GM12878 (cell line): ENCODE measurements around the gene NLGN2. TPM values are rescaled to one million over a fixed set of nuclear protein-coding genes. Genes with fewer than 3 reads are reported as not detected.

ENCODE experiments used
- ATAC-seq: fragments of 200-7000 bp; cut with Tn5 transposase; 3 replicates; pipeline ENCODE4 v1.9.1; 2020; ENCODE audit warnings: mild to moderate bottlenecking, moderate library complexity
- BruUV-seq: library from RNA; stranded (reverse); fragments of 400-500 nt; replicated peaks from 2 replicates; lab custom pipeline; 2021; lab: Mats Ljungman, UMichigan
- CTCF ChIA-PET: fragments of 300-600 bp; sonication (Branson Sonifier 250); formaldehyde crosslinking; extraction: SDS; loops from one replicate; lab custom pipeline; 2021; ENCODE audit warnings: inconsistent platforms; lab: Yijun Ruan, JAX
- POLR2A ChIA-PET: fragments of 350-600 bp; formaldehyde crosslinking; extraction: SDS; loops from one replicate; lab custom pipeline; 2021; ENCODE audit warnings: inconsistent platforms; lab: Charles Lee
- RAD21 ChIA-PET: fragments of 300-600 bp; sonication (Branson Sonifier 250); formaldehyde crosslinking; loops from one replicate; lab custom pipeline; 2023; ENCODE audit warnings: antibody characterized with exemption; ENCODE audit not compliant: unreplicated experiment; lab: Charles Lee
- SMC1A ChIA-PET: fragments of 300-600 bp; sonication (Branson Sonifier 250); formaldehyde crosslinking; loops from one replicate; lab custom pipeline; 2023; ENCODE audit not compliant: unreplicated experiment, uncharacterized antibody; lab: Charles Lee
- DNase-seq: peaks from one replicate; pipeline ENCODE4 v3.0.0-alpha.2; 2011; ENCODE audit warnings: low read depth, low spot score
- FAIRE-seq: peaks from 3 replicates; lab custom pipeline; 2011; peaks lifted over from hg19 to GRCh38; lab: Jason Lieb, UNC
- H2AFZ ChIP-seq: 2 replicates; pipeline ENCODE4 v1.6.0; 2011; ENCODE audit warnings: low read depth, low read length, control low read depth; ENCODE audit not compliant: control insufficient read depth
- H3K27ac ChIP-seq: 2 replicates; pipeline ENCODE4 v1.5.1; 2011; ENCODE audit warnings: control low read depth; ENCODE audit not compliant: control insufficient read depth, insufficient read depth
- H3K27me3 ChIP-seq, 2 experiments: replicated peaks in 1 of 2; 2 replicates each; pipeline versions ENCODE4 v1.6.0 to v1.6.1; 2011; ENCODE audit warnings: low read length in 1 of 2; ENCODE audit not compliant: control insufficient read depth in 2 of 2, insufficient read depth in 2 of 2
- H3K36me3 ChIP-seq, 2 experiments: 2 replicates each; pipeline ENCODE4 v1.5.1; 2011; ENCODE audit warnings: low read length in 1 of 2; ENCODE audit not compliant: control insufficient read depth in 2 of 2, insufficient read depth in 2 of 2
- H3K4me1 ChIP-seq: 2 replicates; pipeline ENCODE4 v1.6.1; 2011; ENCODE audit warnings: mild to moderate bottlenecking, low read length, moderate library complexity, mixed read lengths; ENCODE audit not compliant: control insufficient read depth, insufficient read depth
- H3K4me2 ChIP-seq: 2 replicates; pipeline ENCODE4 v1.6.0; 2011; ENCODE audit warnings: control low read depth; ENCODE audit not compliant: control insufficient read depth, insufficient read depth
- H3K4me3 ChIP-seq: fragments of 200-600 bp; sonication (generic); 2 replicates; pipeline ENCODE4 v1.5.1; 2016
- H3K79me2 ChIP-seq: 2 replicates; pipeline ENCODE4 v1.6.0; 2011; ENCODE audit warnings: low read length; ENCODE audit not compliant: control insufficient read depth, insufficient read depth
- H3K9ac ChIP-seq: 2 replicates; pipeline ENCODE4 v1.8.0; 2011; ENCODE audit warnings: low read length, control low read depth, mixed read lengths; ENCODE audit not compliant: control insufficient read depth, insufficient read depth
- H3K9me3 ChIP-seq: replicated peaks from 3 replicates; pipeline ENCODE4 v1.5.1; 2011; ENCODE audit warnings: mild to moderate bottlenecking, low read length; ENCODE audit not compliant: control insufficient read depth, insufficient read depth
- H4K20me1 ChIP-seq: 2 replicates; pipeline ENCODE4 v1.6.0; 2011; ENCODE audit not compliant: control insufficient read depth, insufficient read depth
- CHD4 ChIP-seq: fragments of 200-600 bp; sonication (generic); IDR thresholded peaks from 2 replicates; pipeline ENCODE4 v1.6.1; 2016; ENCODE audit warnings: mild to moderate bottlenecking
- DPF2 ChIP-seq: fragments of 450-650 bp; IDR thresholded peaks from 2 replicates; pipeline ENCODE4 v1.6.1; 2017; ENCODE audit warnings: mild to moderate bottlenecking
- HDGF ChIP-seq: fragments of 450-650 bp; IDR thresholded peaks from 2 replicates; pipeline ENCODE4 v1.6.1; 2016; ENCODE audit warnings: antibody characterized with exemption
- IRF4 ChIP-seq: IDR thresholded peaks from 2 replicates; pipeline ENCODE4 v1.6.1; 2011; ENCODE audit warnings: low read depth, low read length
- MEF2A ChIP-seq: IDR thresholded peaks from 2 replicates; pipeline ENCODE4 v1.6.1; 2011; ENCODE audit warnings: low read depth, mild to moderate bottlenecking, low read length, moderate library complexity; ENCODE audit not compliant: insufficient read depth
- MEF2B ChIP-seq: fragments of 450-650 bp; IDR thresholded peaks from 2 replicates; pipeline ENCODE4 v1.6.1; 2018; ENCODE audit warnings: mild to moderate bottlenecking, moderate library complexity; ENCODE audit not compliant: partially characterized antibody, poor library complexity, severe bottlenecking
- NR2F1 ChIP-seq: fragments of 450-650 bp; conservative IDR thresholded peaks from 2 replicates; pipeline ENCODE4 v1.6.1; 2017; ENCODE audit warnings: mild to moderate bottlenecking
- SIX5 ChIP-seq: IDR thresholded peaks from 2 replicates; pipeline ENCODE4 v1.6.1; 2011; ENCODE audit warnings: mild to moderate bottlenecking, low read depth, low read length, moderate library complexity; ENCODE audit not compliant: severe bottlenecking
- SPI1 ChIP-seq: IDR thresholded peaks from 2 replicates; pipeline ENCODE4 v1.6.1; 2011; ENCODE audit warnings: low read depth, mild to moderate bottlenecking, low read length, moderate library complexity, borderline replicate concordance; ENCODE audit not compliant: insufficient read depth
- TCF3 ChIP-seq: IDR thresholded peaks from 2 replicates; pipeline ENCODE4 v1.6.1; 2012; ENCODE audit warnings: low read depth, mild to moderate bottlenecking, low read length, borderline replicate concordance; ENCODE audit not compliant: insufficient read depth
- WGBS: methylation state at CpG from one replicate; pipeline ENCODE4 v1.1.6; 2016; ENCODE audit warnings: low lambda C conversion rate; ENCODE audit not compliant: insufficient replicate concordance, insufficient coverage; ENCODE audit errors: missing lambda C conversion rate; 5-methylcytosine and 5-hydroxymethylcytosine counted together
- in situ Hi-C: fragments of 300-500 bp; cut with MboI; formaldehyde crosslinking; loops from 9 replicates; pipeline ENCODE4 v1.14.3; 2018; ENCODE audit warnings: mixed read lengths
- intact Hi-C: fragments of 100-400 bp; cut with micrococcal nuclease; formaldehyde crosslinking; loops from one replicate; pipeline ENCODE4 v1.14.2; 2022; ENCODE audit not compliant: unreplicated experiment
- polyA plus RNA-seq, 11 experiments: library from polyadenylated mRNA; depleted of rRNA in 4 of 11; unstranded in 6 of 11; stranded (reverse) in 5 of 11; fragments of >200 nt; fragmentation: Nextera tagmentation in 4 of 11; fragmentation: Illumina TruSeq in 1 of 11; extraction: Ambion mirVana in 4 of 11; extraction: Trizol in 1 of 11; gene quantifications; 1 replicate in 1 of 11; 2 replicates in 10 of 11; pipeline versions ENCODE4 v1.2.1 to v1.2.3, GENCODE V29; 2011 to 2016; ENCODE audit warnings: inconsistent platforms in 2 of 11, missing spikeins in 2 of 11, low read depth in 1 of 11
- total RNA-seq, 4 experiments: library from RNA; depleted of rRNA in 3 of 4; stranded (reverse); fragments of >200 nt in 3 of 4; fragmentation: Illumina TruSeq in 1 of 4; extraction: Trizol in 1 of 4; gene quantifications; 2 replicates each; pipeline versions ENCODE4 v1.2.1 to v1.2.3, GENCODE V29; 2013 to 2021
- TF ChIP-seq, protein P1 (sequence below): fragments of 450-650 bp; IDR thresholded peaks from 2 replicates; pipeline ENCODE4 v1.6.1; 2016; ENCODE audit warnings: mild to moderate bottlenecking, moderate library complexity, borderline replicate concordance
- TF ChIP-seq, protein P2 (sequence below): fragments of 450-650 bp; IDR thresholded peaks from 2 replicates; pipeline ENCODE4 v1.6.1; 2017; ENCODE audit warnings: mild to moderate bottlenecking, low read depth, inconsistent platforms; ENCODE audit not compliant: poor library complexity, severe bottlenecking
- TF ChIP-seq, protein P3 (sequence below): fragments of 450-650 bp; formaldehyde crosslinking; IDR thresholded peaks from 2 replicates; pipeline ENCODE4 v1.4.0; 2022; ENCODE audit warnings: mild to moderate bottlenecking, moderate library complexity

The NLGN2 gene
- total and polyA plus RNA-seq, 10 of the 15 experiments (the other 5 are each of a cell fraction or from before 2014, with no cell fraction given): 0.02 to 0.87 (median 0.11) TPM; not detected in 2

DNA sequence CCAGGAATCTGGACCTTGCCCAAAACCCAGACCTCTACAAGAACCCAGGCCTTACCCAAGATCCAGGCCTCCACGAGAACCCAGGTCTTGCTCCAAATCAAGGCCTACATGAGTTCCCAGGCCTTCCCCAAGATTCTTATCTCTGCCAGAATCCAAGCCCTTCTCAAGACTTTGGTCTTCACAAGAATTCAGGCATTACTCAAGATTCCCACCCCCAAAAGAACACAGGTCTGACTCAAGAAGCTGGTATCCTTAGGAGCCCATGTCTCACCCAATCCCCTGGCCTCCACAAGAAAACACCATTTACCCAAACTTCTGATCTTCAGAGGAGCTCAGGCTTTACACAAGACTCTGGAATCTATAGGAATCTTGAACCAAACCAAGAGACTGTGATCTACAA is 23.6 kb downstream of the NLGN2 start (continued):
- TF ChIP-seq CHD4: no peak
- TF ChIP-seq, protein P1, sequence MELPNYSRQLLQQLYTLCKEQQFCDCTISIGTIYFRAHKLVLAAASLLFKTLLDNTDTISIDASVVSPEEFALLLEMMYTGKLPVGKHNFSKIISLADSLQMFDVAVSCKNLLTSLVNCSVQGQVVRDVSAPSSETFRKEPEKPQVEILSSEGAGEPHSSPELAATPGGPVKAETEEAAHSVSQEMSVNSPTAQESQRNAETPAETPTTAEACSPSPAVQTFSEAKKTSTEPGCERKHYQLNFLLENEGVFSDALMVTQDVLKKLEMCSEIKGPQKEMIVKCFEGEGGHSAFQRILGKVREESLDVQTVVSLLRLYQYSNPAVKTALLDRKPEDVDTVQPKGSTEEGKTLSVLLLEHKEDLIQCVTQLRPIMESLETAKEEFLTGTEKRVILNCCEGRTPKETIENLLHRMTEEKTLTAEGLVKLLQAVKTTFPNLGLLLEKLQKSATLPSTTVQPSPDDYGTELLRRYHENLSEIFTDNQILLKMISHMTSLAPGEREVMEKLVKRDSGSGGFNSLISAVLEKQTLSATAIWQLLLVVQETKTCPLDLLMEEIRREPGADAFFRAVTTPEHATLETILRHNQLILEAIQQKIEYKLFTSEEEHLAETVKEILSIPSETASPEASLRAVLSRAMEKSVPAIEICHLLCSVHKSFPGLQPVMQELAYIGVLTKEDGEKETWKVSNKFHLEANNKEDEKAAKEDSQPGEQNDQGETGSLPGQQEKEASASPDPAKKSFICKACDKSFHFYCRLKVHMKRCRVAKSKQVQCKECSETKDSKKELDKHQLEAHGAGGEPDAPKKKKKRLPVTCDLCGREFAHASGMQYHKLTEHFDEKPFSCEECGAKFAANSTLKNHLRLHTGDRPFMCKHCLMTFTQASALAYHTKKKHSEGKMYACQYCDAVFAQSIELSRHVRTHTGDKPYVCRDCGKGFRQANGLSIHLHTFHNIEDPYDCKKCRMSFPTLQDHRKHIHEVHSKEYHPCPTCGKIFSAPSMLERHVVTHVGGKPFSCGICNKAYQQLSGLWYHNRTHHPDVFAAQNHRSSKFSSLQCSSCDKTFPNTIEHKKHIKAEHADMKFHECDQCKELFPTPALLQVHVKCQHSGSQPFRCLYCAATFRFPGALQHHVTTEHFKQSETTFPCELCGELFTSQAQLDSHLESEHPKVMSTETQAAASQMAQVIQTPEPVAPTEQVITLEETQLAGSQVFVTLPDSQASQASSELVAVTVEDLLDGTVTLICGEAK: no peak
- TF ChIP-seq, protein P2, sequence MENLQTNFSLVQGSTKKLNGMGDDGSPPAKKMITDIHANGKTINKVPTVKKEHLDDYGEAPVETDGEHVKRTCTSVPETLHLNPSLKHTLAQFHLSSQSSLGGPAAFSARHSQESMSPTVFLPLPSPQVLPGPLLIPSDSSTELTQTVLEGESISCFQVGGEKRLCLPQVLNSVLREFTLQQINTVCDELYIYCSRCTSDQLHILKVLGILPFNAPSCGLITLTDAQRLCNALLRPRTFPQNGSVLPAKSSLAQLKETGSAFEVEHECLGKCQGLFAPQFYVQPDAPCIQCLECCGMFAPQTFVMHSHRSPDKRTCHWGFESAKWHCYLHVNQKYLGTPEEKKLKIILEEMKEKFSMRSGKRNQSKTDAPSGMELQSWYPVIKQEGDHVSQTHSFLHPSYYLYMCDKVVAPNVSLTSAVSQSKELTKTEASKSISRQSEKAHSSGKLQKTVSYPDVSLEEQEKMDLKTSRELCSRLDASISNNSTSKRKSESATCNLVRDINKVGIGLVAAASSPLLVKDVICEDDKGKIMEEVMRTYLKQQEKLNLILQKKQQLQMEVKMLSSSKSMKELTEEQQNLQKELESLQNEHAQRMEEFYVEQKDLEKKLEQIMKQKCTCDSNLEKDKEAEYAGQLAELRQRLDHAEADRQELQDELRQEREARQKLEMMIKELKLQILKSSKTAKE: no peak

DNA sequence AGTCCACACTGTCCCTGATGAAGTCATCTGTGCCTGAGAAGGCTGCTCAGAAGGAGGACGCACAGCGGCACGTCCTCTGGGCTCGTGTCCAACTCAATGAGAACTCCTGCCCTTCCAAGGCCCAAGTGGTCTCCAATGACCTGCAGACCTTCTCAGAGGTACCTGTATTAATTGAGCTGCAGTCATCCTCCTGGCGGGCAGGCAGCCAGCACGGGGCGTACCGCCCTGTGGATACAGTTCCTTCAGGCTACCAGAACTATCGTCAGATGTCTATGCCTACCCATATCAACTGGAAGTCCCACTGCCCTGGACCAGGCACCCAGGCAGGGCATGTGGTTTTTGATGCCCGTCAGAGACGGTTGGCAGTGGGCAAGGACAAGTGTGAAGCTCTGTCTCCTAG is 24.7 kb downstream of the NLGN2 start:
- ChIA-PET POLR2A (interaction anchor here (0.6 kb wide), 2 partner anchors 13 to 127 kb away, joined by 3 to 5 read pairs; no protein-coding TSS in a partner anchor), CTCF (interaction anchor here (0.6 kb wide), 1 partner anchor 128 kb away, joined by 3 read pairs; no protein-coding TSS in a partner anchor), RAD21 (no interaction called here), SMC1A (interaction anchor here (1.6 kb wide), 1 partner anchor 128 kb away, joined by 4 read pairs; no protein-coding TSS in a partner anchor)
- Histone ChIP-seq H3K79me2 (peaks cover 6% of the 10 kb centered on the region), H3K27me3 (no peaks in the 10 kb centered on the region), H3K9me3 (no peaks in the 10 kb centered on the region), H3K4me3 (no peak overlapping the region), H3K4me1 (peaks cover 8% of the 10 kb centered on the region), H3K36me3 (no peaks in the 10 kb centered on the region), H4K20me1 (no peaks in the 10 kb centered on the region), H3K27ac (no peak overlapping the region), H2AFZ (no peak overlapping the region), H3K9ac (no peak overlapping the region), H3K4me2 (no peak overlapping the region)
- FAIRE-seq (no peak), ATAC-seq (no peak), DNase-seq (no peak)
- WGBS: 72% methylated on average over 11 of the region's 11 CpGs
- in situ Hi-C loops: no loop called here
- no TSS peak for BruUV-seq
- intact Hi-C loops: loop anchor here (10.0 kb wide), 1 partner anchor 387 kb away; the partner anchor contains the start of gene SLC16A11
- TF ChIP-seq DPF2 (no peak), MEF2B (no peak), HDGF (no peak), IRF4 (no peak), SPI1 (no peak), SIX5 (no peak), NR2F1 (no peak), TCF3 (no peak), MEF2A (no peak)
- TF ChIP-seq, protein P3, sequence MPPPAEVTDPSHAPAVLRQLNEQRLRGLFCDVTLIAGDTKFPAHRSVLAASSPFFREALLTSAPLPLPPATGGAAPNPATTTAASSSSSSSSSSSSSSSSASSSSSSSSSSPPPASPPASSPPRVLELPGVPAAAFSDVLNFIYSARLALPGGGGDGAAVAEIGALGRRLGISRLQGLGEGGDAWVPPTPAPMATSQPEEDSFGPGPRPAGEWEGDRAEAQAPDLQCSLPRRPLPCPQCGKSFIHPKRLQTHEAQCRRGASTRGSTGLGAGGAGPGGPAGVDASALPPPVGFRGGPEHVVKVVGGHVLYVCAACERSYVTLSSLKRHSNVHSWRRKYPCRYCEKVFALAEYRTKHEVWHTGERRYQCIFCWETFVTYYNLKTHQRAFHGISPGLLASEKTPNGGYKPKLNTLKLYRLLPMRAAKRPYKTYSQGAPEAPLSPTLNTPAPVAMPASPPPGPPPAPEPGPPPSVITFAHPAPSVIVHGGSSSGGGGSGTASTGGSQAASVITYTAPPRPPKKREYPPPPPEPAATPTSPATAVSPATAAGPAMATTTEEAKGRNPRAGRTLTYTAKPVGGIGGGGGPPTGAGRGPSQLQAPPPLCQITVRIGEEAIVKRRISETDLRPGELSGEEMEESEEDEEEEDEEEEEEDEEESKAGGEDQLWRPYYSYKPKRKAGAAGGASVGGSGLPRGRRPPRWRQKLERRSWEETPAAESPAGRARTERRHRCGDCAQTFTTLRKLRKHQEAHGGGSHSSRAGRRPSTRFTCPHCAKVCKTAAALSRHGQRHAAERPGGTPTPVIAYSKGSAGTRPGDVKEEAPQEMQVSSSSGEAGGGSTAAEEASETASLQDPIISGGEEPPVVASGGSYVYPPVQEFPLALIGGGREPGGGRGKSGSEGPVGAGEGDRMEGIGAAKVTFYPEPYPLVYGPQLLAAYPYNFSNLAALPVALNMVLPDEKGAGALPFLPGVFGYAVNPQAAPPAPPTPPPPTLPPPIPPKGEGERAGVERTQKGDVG (CRISPR knock-in tag): no peak
